HG03196 (cell line): ENCODE results near the gene BHLHE40.

Experiments used
- ATAC-seq: cut with Tn5 transposase; IDR thresholded peaks from one replicate; pipeline ENCODE4 v1.9.1; 2021; ENCODE audit not compliant: unreplicated experiment

BHLHE40 gene

GRCh38 chr3:5016211-5017161 lies 37.2 kb downstream of the BHLHE40 start:
- peak; percentile 55 for ATAC-seq

- no peak for ATAC-seq
Measured at GRCh38 chr3:5017925-5018531, 38.8 kb downstream of the BHLHE40 start.

- ATAC-seq: no peak
Measured at GRCh38 chr3:5019411-5020241, 40.4 kb downstream of the BHLHE40 start.

GRCh38 chr3:5020242-5020722 lies 41.0 kb downstream of the BHLHE40 start:
- no peak for ATAC-seq

GRCh38 chr3:5021116-5022092 lies 42.2 kb downstream of the BHLHE40 start:
- ATAC-seq: no peak

GRCh38 chr3:5022187-5022965 lies 43.1 kb downstream of the BHLHE40 start:
- peak; percentile 63 for ATAC-seq

- no peak for ATAC-seq
Measured at GRCh38 chr3:5022966-5023776, 43.9 kb downstream of the BHLHE40 start.

GRCh38 chr3:5023777-5024346 lies 44.6 kb downstream of the BHLHE40 start:
- no peak for ATAC-seq

GRCh38 chr3:5026046-5026362 lies 46.8 kb downstream of the BHLHE40 start:
- no peak for ATAC-seq

- no peak for ATAC-seq
Measured at GRCh38 chr3:5029715-5030114, 50.5 kb downstream of the BHLHE40 start.

GRCh38 chr3:5030152-5030551 lies 50.9 kb downstream of the BHLHE40 start:
- no peak for ATAC-seq

GRCh38 chr3:5032844-5033243 lies 53.6 kb downstream of the BHLHE40 start:
- no peak for ATAC-seq
